NCI-H460 (cell line): Measurements from ENCODE around the gene MCF2L2. TPM values are rescaled to one million over a fixed set of nuclear protein-coding genes. Genes with fewer than 3 reads are reported as not detected.
A peak's percentile ranks its signal among the peaks of the same experiment; 100 is the strongest.

ENCODE experiments used
- DNase-seq: peaks from one replicate; pipeline ENCODE4 v3.0.0-alpha.2; 2016; ENCODE audit warnings: low read depth; ENCODE audit errors: extremely low read depth
- total RNA-seq: library from RNA; depleted of rRNA; stranded (reverse); fragments of >200 nt; shearing (Covaris generic); gene quantifications from 2 replicates; pipeline ENCODE4 v1.2.3, GENCODE V29; 2014

Gene MCF2L2
- total RNA-seq, 1 experiment from 2014 or later, result 0.57 TPM

- DNase-seq, result no peak
Observed at GRCh38 chr3:183410280-183410679, 18.1 kb downstream of the MCF2L2 start.

GRCh38 chr3:183409219-183409618 is 19.2 kb downstream of the MCF2L2 start:
- no peak for DNase-seq

DNA sequence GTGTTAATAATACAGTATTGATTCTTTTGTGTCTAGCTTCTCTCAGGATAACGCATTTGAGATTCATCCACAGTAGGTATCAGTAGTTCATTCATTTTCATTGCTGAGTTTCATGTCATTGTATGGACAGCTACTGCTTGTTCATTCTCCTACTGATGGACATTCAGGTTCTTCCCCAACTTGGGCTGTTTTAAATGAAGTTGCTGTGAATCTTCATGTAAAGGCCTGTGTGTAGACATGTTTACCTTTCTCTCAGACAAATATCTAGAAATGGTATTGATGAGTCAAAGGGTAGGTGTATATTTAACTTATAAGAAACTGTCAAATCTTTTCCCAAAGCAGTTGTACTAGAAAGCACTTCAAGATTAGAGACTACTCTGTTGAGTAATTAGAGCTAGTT is 26.7 kb downstream of the MCF2L2 start:
- DNase-seq, result no peak

DNA sequence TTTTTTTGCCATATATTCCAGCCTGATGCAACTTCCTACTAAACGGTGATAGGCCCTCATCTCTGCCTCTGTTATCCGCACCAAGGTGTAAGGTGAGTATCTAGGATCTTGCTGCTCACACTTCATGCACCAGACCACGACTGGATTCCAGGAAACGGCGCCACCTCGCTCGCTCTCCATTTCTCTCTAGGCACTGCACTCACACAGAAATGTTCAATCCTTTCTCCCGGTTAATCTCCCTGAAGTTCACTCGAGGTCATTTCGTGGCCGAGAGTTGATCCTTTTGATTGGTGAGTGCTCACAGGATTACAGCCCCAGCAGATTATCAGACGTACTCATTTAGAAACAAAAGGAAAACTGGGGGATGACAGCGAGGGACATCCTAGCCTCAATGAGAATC is 28.1 kb downstream of the MCF2L2 start:
- DNase-seq, result no peak

GRCh38 chr3:183396662-183397391 is 31.6 kb downstream of the MCF2L2 start:
- no peak for DNase-seq

GRCh38 chr3:183394150-183394549 is 34.3 kb downstream of the MCF2L2 start:
- no peak for DNase-seq

- DNase-seq, result no peak
Observed at GRCh38 chr3:183393625-183394024, 34.8 kb downstream of the MCF2L2 start.

DNA sequence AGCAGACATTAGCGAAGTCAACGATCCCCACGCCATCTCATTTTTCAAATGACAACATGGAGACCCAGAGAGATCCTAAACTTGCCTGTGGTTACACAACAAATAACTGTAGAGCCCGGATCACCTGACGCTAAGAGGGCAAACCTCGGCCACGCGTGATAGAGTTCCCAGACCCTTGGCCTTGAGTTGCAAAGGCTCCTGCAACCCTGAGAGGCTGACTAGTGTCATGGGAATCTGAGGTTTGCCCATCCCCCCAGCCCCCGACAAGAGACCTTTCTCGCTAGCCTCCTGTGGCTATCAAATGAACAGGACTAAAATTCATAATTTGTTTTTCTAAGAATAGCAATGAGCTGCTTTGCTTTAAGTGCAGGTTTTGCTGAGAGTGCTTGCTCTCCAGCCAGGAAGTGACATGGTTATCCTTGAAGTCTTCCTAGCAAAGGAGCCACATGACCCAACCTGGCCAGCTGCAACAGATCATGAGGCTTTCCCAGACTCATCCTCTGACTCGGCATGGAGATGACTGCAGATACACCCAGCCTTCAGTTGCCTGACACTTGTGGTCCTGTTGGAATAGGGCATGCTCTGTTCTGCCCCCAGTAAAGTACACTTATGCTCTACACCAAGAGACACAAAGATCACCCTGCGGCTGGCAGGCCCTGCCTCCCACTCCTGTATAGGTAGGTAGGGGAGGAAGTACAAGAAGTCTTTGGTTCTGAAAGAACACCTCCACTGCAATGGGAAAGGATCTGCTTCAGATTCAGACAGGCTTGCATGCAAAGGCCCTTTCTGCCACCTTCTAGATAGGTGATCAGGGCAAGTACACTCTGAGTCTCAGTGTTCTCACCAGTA is 36.0 kb downstream of the MCF2L2 start:
- DNase-seq, result no peak

GRCh38 chr3:183391460-183391859 is 37.0 kb downstream of the MCF2L2 start:
- DNase-seq, result no peak

DNA sequence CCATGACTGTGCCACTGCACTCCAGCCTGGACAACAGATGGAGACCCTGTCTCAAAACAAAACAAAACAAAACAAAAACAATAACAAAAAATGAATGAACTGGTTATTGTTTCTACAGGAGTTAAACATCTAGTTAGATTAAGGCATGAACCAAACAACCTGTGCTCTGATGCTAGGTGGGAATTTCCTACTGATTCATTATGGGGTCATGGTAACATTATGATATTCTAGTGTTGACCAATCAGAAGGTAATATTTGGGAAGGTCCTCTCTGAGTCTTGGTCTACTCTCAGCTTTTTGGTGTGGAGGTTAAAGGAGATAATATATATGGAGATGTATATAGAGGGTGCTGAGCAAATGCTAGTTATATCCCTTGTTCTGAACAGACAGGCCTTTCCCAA is 37.6 kb downstream of the MCF2L2 start:
- DNase-seq, result no peak

- no peak for DNase-seq
Observed at GRCh38 chr3:183388213-183388895, 40.1 kb downstream of the MCF2L2 start.

DNA sequence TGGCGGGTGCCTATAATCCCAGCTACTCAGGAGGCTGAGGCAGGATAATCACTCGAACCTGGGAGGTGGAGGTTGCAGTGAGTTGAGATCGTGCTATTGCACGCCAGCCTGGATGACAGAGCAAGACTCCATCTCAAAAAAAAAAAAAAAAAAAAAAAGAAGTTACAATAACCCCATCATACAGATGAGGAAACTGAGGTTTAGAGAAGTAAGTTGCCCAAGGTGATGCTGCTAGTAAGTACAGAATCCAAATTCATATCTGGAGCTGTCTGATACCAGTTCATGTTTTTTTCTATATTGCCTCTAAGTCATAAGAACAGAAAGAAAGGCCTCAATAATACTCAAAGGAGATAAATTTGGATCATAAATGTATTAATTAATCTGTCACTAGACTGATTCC is 40.6 kb downstream of the MCF2L2 start:
- no peak for DNase-seq

DNA sequence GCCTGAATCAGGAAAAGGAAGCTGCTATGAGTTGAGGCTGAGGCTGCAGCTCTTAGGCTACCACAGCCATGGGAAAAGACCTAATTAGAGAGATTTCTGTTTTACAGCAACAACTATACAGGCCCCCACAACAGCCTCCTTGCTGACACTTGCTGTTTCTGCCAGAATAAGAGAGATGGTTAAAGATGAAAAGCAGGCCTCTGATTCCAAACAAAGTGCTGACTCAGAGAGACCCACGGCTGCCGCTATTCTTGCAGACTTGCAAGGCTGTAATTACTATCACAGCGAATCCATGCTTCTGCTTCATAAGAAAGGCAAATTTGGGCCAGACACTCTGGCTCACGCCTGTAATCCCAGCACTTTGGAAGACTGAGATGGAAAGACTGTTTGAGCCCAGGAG is 41.8 kb downstream of the MCF2L2 start:
- DNase-seq, result no peak

DNA sequence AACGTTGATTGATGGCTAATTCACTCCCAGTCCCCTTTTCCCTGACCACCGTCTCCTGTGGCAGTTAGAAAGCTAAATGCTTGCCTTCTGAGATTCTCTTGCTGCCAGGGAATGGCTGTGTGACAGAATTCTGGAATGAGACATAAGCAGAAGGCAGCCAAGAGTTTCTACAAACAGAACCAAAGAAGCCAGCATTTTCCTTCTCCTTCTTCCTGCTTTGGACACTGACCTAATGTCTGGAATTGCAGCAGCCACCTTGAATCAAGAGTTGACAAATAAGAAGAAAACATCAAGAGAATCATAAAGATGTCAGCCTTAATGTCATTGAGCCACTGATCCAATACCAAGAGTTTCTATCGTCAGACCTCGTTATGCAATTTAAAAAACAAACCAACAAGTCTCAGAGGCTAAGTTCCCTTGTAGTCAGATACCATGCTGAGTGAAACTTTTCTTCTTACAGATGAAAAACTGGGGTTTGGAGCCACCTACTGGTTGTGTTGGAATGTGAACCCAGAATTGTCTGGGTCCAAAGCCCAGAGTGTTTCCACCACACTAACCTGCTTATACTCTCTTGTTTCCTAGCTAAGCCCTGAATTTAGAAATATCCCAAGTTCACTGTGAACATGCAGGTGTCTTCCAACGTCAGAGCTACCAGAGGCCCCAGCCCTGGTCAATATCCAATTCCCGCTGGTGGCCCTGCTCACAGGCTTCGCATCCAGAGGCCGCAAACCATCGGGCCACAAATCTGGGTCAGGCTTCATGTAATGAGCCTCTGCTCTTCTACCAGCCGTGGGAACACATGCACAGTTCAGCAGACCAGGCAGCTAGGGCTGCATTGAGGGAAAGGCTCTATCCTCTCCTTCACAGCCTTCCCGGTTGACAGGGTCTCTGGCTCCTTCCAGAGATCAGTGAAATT is 42.5 kb downstream of the MCF2L2 start:
- peak; percentile 53 for DNase-seq

- DNase-seq, result no peak
Observed at GRCh38 chr3:183381673-183382072, 46.7 kb downstream of the MCF2L2 start.

DNA sequence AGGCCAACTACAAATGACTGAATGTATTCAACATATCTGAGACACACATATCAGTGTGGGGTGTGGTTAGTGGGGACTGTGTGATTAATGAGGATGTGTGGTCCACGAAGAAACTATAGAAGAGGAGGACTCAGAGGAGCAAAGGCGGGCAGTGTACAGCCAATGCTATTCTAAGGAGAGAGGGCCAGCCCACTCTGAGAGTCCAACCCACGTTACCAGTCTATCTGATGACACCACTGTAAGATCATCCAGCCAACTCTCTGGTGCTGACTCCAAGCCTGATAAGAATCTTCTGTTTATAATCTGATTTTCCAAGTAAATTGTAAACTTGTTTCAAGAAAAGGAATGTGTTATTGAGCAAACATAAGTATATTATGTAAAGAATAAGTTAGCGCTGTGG is 47.2 kb downstream of the MCF2L2 start:
- no peak for DNase-seq

- no peak for DNase-seq
Observed at GRCh38 chr3:183378951-183379350, 49.5 kb downstream of the MCF2L2 start.

GRCh38 chr3:183378545-183378944 is 49.9 kb downstream of the MCF2L2 start:
- no peak for DNase-seq

- DNase-seq, result no peak
Observed at GRCh38 chr3:183378008-183378407, 50.4 kb downstream of the MCF2L2 start.

GRCh38 chr3:183377307-183377959 is 51.0 kb downstream of the MCF2L2 start:
- DNase-seq, result no peak
